Naive B cell (primary cell): ENCODE data around the gene ALPK3. TPM values are rescaled to one million over a fixed set of nuclear protein-coding genes. Genes with fewer than 3 reads are reported as not detected.
A peak's percentile ranks its signal among the peaks of the same experiment; 100 is the strongest.

Source experiments
- ATAC-seq, 2 donors: fragments of 150-1000 bp; cut with Tn5 transposase; 2 replicates each; pipeline ENCODE4 v1.10.0; 2021; ENCODE audit warnings: low read depth in 2 of 2, mild to moderate bottlenecking in 2 of 2, moderate library complexity in 2 of 2
- DNase-seq: peaks from one replicate; pipeline ENCODE4 v3.0.0; 2022
- H3K27ac Mint-ChIP-seq, 6 donors: one replicate each; pipeline ENCODE4 v1.8.0; 2020 to 2022; ENCODE audit warnings: mild to moderate bottlenecking in 6 of 6, mixed read lengths in 6 of 6, moderate library complexity in 5 of 6, inconsistent platforms in 2 of 6
- H3K27me3 Mint-ChIP-seq, 3 donors: one replicate each; pipeline ENCODE4 v1.8.0; 2021 to 2022; ENCODE audit warnings: mixed read lengths in 3 of 3, mild to moderate bottlenecking in 1 of 3
- H3K36me3 Mint-ChIP-seq, 2 donors: one replicate each; pipeline ENCODE4 v1.8.0; 2020 to 2022; ENCODE audit warnings: mixed read lengths in 2 of 2, inconsistent platforms in 1 of 2, mild to moderate bottlenecking in 1 of 2
- H3K4me1 Mint-ChIP-seq, 3 donors: one replicate each; pipeline ENCODE4 v1.8.0; 2020 to 2022; ENCODE audit warnings: mixed read lengths in 3 of 3, inconsistent platforms in 1 of 3, mild to moderate bottlenecking in 1 of 3, moderate library complexity in 1 of 3
- H3K4me3 Mint-ChIP-seq, 8 donors: one replicate each; pipeline ENCODE4 v1.8.0; 2020 to 2022; ENCODE audit warnings: mild to moderate bottlenecking in 8 of 8, mixed read lengths in 8 of 8, moderate library complexity in 8 of 8, inconsistent platforms in 2 of 8
- H3K9me3 Mint-ChIP-seq, 7 donors: one replicate each; pipeline ENCODE4 v1.8.0; 2020 to 2022; ENCODE audit warnings: mixed read lengths in 7 of 7, mild to moderate bottlenecking in 5 of 7, inconsistent platforms in 2 of 7, moderate library complexity in 1 of 7
- polyA plus RNA-seq, 6 donors: library from polyadenylated mRNA; unstranded; fragments of 300-500 nt; fragmentation: Illumina TruSeq; gene quantifications; one replicate each; pipeline ENCODE4 v1.2.3, GENCODE V29; 2021; ENCODE audit warnings: low read depth in 6 of 6

ALPK3 gene
- under 1 TPM in 2 of 6 donors, not detected in 4; 0.04 to 0.23 TPM for polyA plus RNA-seq

- ATAC-seq: no peak
- Mint-ChIP-seq H3K36me3 (no peaks in the 10 kb centered on the region), H3K4me1 (peaks cover 4 to 12% (median 8%) of the 10 kb centered on the region in 3 donors), H3K27me3 (peaks cover 18 to 34% (median 29%) of the 10 kb centered on the region in 3 donors), H3K27ac (peak within 1 kb of the TSS in 2 of 6 donors; percentile 22 to 59), H3K4me3 (peak within 1 kb of the TSS in 4 of 8 donors; percentile 24 to 83 (median 34)), H3K9me3 (peaks cover 0 to 2% (median 0%) of the 10 kb centered on the region in 7 donors)
- no peak for DNase-seq
Observed at GRCh38 chr15:84816694-84817465, at the start of gene ALPK3. TSS of gene ALPK3 (plus strand) at chr15:84817356. CDS start at chr15:84817453, 97 bp downstream.

DNA sequence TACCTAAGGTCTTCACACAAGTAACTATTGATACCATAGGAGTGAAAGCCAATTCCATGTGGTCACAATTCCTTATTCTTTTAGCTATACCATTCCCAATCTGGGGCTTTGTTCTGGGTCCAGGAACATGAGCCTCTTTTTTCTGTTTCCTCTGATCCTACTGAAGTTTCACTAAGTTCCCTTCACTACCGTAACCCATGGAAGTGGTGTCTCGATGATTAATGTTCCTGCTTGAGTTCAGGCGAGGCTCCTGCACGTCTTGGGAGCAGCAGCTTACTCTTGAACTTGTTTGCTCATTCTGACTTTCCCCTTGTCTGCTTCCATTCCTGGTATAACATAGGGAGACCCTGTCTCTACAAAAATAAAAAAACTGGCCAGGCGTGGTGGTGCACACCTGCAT lies 45.1 kb upstream of the ALPK3 start:
- Mint-ChIP-seq H3K27me3 (no peaks in the 10 kb centered on the region), H3K36me3 (peaks cover 12 to 24% of the 10 kb centered on the region in 2 donors), H3K9me3 (peaks cover 0 to 4% (median 0%) of the 10 kb centered on the region in 7 donors), H3K4me3 (no peak overlapping the region), H3K27ac (peak overlapping the region in 5 of 6 donors; percentile 47 to 87 (median 80)), H3K4me1 (peaks cover 40 to 65% (median 59%) of the 10 kb centered on the region in 3 donors)
- no peak for DNase-seq
- ATAC-seq: no peak

- peaks cover 40 to 65% (median 59%) of the 10 kb centered on the region in 3 donors for H3K4me1 Mint-ChIP-seq
- no peaks in the 10 kb centered on the region for H3K27me3 Mint-ChIP-seq
- ATAC-seq: no peak
- DNase-seq: no peak
- H3K9me3 Mint-ChIP-seq: peaks cover 0 to 4% (median 0%) of the 10 kb centered on the region in 7 donors
- peak overlapping the region in 1 of 8 donors; percentile 51 for H3K4me3 Mint-ChIP-seq
- peak overlapping the region in 5 of 6 donors; percentile 39 to 87 (median 80) for H3K27ac Mint-ChIP-seq
- peaks cover 12 to 24% of the 10 kb centered on the region in 2 donors for H3K36me3 Mint-ChIP-seq
Observed at GRCh38 chr15:84772467-84772866, 44.7 kb upstream of the ALPK3 start.

DNA sequence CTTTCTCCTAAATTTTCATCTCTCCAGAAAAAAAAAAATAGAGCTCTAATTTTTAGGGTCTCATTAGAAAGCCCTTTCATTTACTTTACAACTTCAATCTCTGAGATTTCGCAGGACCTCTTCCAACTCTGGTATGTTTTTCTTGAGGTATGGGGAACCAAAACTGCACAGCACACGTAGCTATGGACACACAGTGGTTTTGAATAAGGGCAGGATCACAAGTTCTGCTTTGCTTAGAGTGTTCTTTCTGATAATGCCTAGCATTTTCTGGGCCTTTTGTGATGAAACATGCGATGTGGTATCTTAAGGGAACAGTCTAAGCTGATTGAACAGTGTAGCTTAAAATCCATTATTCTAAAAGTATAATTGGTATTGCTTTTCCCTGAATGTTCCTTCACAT lies 43.4 kb upstream of the ALPK3 start:
- peak overlapping the region in 4 of 8 donors; percentile 6 to 37 (median 13) for H3K4me3 Mint-ChIP-seq
- H3K9me3 Mint-ChIP-seq: peaks cover 0 to 4% (median 0%) of the 10 kb centered on the region in 7 donors
- peaks cover 40 to 67% (median 65%) of the 10 kb centered on the region in 3 donors for H3K4me1 Mint-ChIP-seq
- DNase-seq (no peak), ATAC-seq (peak; percentile 88 to 89)
- peaks cover 12 to 20% of the 10 kb centered on the region in 2 donors for H3K36me3 Mint-ChIP-seq
- peak overlapping the region; percentile 48 to 96 (median 85) for H3K27ac Mint-ChIP-seq
- H3K27me3 Mint-ChIP-seq: no peaks in the 10 kb centered on the region

- no peak for DNase-seq
- Mint-ChIP-seq H3K4me3 (peak overlapping the region in 1 of 8 donors; percentile 41), H3K9me3 (peaks cover 0 to 4% (median 0%) of the 10 kb centered on the region in 7 donors), H3K36me3 (peaks cover 6 to 8% of the 10 kb centered on the region in 2 donors), H3K27me3 (no peaks in the 10 kb centered on the region), H3K4me1 (peaks cover 25 to 60% (median 58%) of the 10 kb centered on the region in 3 donors), H3K27ac (peak overlapping the region in 3 of 6 donors; percentile 54 to 89 (median 56))
- no peak for ATAC-seq
Observed at GRCh38 chr15:84775867-84776449, 41.2 kb upstream of the ALPK3 start.

DNA sequence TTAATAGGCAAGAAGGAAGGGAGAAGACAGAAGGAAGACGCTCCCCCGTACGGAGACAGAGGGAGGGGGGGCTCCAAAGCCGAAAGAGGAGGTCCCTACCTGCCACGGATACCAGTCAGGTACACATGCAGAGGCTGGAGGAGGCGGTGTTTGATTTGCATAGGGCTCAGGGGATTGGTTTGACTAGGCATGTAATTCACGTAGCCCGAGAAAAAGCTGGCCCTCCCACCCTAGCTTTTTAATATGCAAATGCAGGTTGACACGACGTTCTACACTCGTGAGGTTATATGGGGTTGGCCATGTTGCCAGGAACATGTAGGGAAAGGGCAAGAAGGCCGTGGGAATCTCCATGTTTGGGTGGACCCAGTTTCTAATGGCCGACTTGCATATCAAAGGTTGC lies 39.0 kb upstream of the ALPK3 start:
- no peak for ATAC-seq
- Mint-ChIP-seq H3K27ac (peak overlapping the region in 2 of 6 donors; percentile 82 to 85), H3K36me3 (peaks cover 10 to 13% of the 10 kb centered on the region in 2 donors), H3K4me3 (peak overlapping the region in 1 of 8 donors; percentile 19), H3K9me3 (peaks cover 0 to 4% (median 0%) of the 10 kb centered on the region in 7 donors), H3K4me1 (peaks cover 14 to 48% (median 38%) of the 10 kb centered on the region in 3 donors), H3K27me3 (no peaks in the 10 kb centered on the region)
- no peak for DNase-seq

DNA sequence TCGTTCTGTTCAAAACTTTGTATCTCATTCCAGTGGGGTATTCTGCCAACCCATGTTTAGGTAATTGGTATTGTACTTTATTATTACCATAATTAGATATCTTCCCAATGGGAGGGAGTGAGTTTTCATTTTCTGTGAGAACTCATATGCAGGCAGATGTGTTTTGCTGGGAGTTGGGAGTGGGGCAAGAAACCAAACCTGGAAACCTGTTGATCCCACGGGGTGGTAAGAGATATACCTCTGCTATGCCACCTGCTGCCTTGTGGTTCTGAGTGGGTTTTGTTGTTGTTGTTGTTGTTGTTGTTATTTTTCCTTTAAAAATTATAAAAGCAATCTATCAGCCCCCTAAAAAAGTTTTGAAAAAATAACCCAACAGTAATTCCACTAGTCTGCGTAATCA lies 36.7 kb upstream of the ALPK3 start:
- Mint-ChIP-seq H3K27ac (peak overlapping the region in 2 of 6 donors; percentile 33 to 56), H3K36me3 (peaks cover 7 to 16% of the 10 kb centered on the region in 2 donors), H3K4me3 (no peak overlapping the region), H3K27me3 (no peaks in the 10 kb centered on the region), H3K9me3 (no peaks in the 10 kb centered on the region), H3K4me1 (peaks cover 12 to 39% (median 37%) of the 10 kb centered on the region in 3 donors)
- no peak for DNase-seq
- no peak for ATAC-seq

DNA sequence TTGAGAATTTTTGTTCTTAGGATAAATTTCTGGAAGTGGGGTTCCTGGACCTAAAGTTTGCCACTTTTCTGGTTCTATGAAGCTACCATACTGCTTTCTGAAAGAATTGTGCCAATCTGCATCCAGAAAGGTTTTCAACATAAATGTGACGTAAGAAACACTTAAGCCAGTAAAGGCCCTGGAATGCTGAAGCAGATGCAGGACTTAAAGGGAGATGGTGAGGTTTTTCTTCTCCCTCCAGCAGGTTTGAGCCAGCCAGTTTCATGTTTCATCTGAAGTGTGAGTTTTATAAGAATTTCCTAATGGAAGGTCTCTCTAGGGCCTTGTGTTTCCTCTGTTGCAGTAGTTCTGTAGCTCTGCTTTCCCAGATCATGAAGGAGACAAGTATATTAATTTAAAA lies 35.7 kb upstream of the ALPK3 start:
- H3K4me3 Mint-ChIP-seq: no peak overlapping the region
- H3K4me1 Mint-ChIP-seq: peaks cover 20 to 49% (median 37%) of the 10 kb centered on the region in 3 donors
- ATAC-seq (no peak), DNase-seq (no peak)
- H3K27ac Mint-ChIP-seq: peak overlapping the region in 1 of 6 donors; percentile 42
- no peaks in the 10 kb centered on the region for H3K27me3 Mint-ChIP-seq
- peaks cover 7 to 23% of the 10 kb centered on the region in 2 donors for H3K36me3 Mint-ChIP-seq
- H3K9me3 Mint-ChIP-seq: no peaks in the 10 kb centered on the region

DNA sequence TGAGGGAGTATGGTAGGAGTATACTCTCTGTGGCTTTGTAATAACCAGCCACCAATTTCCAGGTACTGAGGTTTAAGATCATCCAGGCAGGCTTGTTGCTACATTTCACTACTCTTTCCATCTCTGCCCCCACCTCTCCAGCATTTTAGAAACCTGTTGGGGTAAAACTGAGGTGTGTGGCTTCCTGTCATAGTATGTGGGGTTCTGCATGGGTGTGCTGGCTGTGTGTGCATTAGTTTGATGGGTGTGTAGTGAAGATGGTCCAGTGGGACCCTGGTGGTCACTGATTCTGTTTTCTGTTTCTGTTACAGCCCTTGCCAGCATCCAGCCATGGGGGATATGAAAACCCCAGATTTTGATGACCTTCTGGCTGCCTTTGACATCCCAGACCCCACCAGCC lies 34.8 kb upstream of the ALPK3 start:
- no peak for DNase-seq
- H3K36me3 Mint-ChIP-seq: peaks cover 7 to 24% of the 10 kb centered on the region in 2 donors
- H3K4me3 Mint-ChIP-seq: no peak overlapping the region
- H3K27ac Mint-ChIP-seq: peak overlapping the region in 1 of 6 donors; percentile 38
- no peak for ATAC-seq
- H3K27me3 Mint-ChIP-seq: no peaks in the 10 kb centered on the region
- H3K4me1 Mint-ChIP-seq: peaks cover 20 to 49% (median 39%) of the 10 kb centered on the region in 3 donors
- H3K9me3 Mint-ChIP-seq: no peaks in the 10 kb centered on the region

DNA sequence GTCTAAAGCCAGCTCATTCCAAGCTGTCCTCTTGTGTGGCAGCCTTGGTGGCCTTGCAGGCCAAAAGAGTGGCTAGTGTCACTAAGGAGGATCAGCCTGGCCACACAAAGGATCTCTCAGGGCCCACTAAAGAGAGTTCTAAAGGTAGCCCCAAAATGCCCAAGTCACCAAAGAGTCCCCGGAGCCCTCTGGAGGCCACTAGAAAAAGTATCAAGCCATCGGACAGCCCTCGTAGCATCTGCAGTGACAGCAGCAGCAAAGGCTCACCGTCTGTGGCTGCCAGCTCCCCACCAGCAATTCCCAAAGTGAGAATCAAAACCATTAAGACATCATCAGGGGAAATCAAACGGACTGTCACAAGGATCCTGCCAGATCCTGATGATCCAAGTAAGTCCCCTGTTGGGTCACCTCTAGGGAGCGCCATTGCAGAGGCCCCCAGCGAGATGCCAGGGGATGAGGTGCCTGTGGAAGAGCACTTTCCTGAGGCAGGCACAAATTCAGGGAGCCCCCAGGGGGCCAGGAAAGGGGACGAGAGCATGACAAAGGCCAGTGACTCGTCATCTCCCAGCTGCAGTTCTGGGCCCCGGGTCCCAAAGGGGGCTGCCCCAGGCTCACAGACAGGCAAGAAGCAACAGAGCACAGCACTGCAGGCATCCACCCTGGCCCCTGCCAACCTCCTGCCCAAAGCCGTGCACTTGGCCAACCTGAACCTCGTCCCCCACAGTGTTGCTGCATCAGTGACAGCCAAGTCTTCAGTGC lies 33.5 kb upstream of the ALPK3 start:
- H3K4me3 Mint-ChIP-seq: no peak overlapping the region
- no peak for ATAC-seq
- no peaks in the 10 kb centered on the region for H3K9me3 Mint-ChIP-seq
- peak overlapping the region in 2 of 6 donors; percentile 59 to 70 for H3K27ac Mint-ChIP-seq
- H3K27me3 Mint-ChIP-seq: no peaks in the 10 kb centered on the region
- DNase-seq: no peak
- H3K4me1 Mint-ChIP-seq: peaks cover 30 to 49% (median 39%) of the 10 kb centered on the region in 3 donors
- peaks cover 7 to 24% of the 10 kb centered on the region in 2 donors for H3K36me3 Mint-ChIP-seq

- H3K4me1 Mint-ChIP-seq: peaks cover 32 to 47% (median 37%) of the 10 kb centered on the region in 3 donors
- no peak for ATAC-seq
- peak overlapping the region in 1 of 6 donors; percentile 79 for H3K27ac Mint-ChIP-seq
- no peak for DNase-seq
- H3K36me3 Mint-ChIP-seq: peaks cover 7 to 24% of the 10 kb centered on the region in 2 donors
- no peak overlapping the region for H3K4me3 Mint-ChIP-seq
- no peaks in the 10 kb centered on the region for H3K9me3 Mint-ChIP-seq
- no peaks in the 10 kb centered on the region for H3K27me3 Mint-ChIP-seq
Observed at GRCh38 chr15:84784262-84784661, 32.9 kb upstream of the ALPK3 start.

- Mint-ChIP-seq H3K9me3 (no peaks in the 10 kb centered on the region), H3K4me3 (no peak overlapping the region), H3K27ac (peak overlapping the region in 3 of 6 donors; percentile 15 to 79 (median 40)), H3K4me1 (peaks cover 31 to 39% (median 32%) of the 10 kb centered on the region in 3 donors), H3K36me3 (peaks cover 7 to 24% of the 10 kb centered on the region in 2 donors), H3K27me3 (no peaks in the 10 kb centered on the region)
- ATAC-seq: no peak
- DNase-seq: no peak
Observed at GRCh38 chr15:84785053-84785452, 32.1 kb upstream of the ALPK3 start.

DNA sequence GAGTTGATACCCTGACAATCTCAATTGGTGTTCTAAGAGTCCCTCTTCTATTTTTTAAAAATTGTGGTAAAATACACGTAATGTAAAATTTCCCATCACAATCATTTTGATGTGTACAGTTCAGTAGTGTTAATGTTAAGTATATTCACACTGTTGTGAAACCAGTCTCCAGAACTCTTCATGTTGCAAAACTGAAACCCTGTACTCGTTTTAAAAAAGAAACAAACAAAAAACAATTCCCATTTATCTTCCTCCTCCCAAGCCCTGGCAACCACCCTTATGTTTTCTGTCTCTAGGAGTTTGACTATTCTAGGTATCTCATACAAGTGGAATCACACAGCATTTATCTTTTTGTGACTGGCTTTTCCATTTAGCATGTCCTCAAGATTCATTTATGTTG lies 28.7 kb upstream of the ALPK3 start:
- peaks cover 39 to 49% (median 39%) of the 10 kb centered on the region in 3 donors for H3K4me1 Mint-ChIP-seq
- no peak overlapping the region for H3K4me3 Mint-ChIP-seq
- ATAC-seq (no peak), DNase-seq (no peak)
- H3K27me3 Mint-ChIP-seq: no peaks in the 10 kb centered on the region
- H3K27ac Mint-ChIP-seq: peak overlapping the region in 3 of 6 donors; percentile 38 to 69 (median 61)
- peaks cover 11 to 36% of the 10 kb centered on the region in 2 donors for H3K36me3 Mint-ChIP-seq
- H3K9me3 Mint-ChIP-seq: no peaks in the 10 kb centered on the region
